ENCODE data around the gene NAA50. TPM values are rescaled to one million over a fixed set of nuclear protein-coding genes. Genes with fewer than 3 reads are reported as not detected.

The NAA50 gene
- total RNA-seq, 1 experiment from 2014 or later = 156 TPM

- DNase-seq = no peak
- H3K4me3 Mint-ChIP-seq (ENCODE audit: low read depth, unreplicated experiment) = no peak overlapping the region
- no peak overlapping the region for H3K27ac Mint-ChIP-seq (ENCODE audit: unreplicated experiment)
- BruUV-seq (replicated peaks) = no TSS peak
- no peaks in the 10 kb centered on the region for H3K27me3 Mint-ChIP-seq (ENCODE audit: unreplicated experiment)
- H3K4me1 Mint-ChIP-seq (ENCODE audit: low read depth, unreplicated experiment) = peaks cover 8% of the 10 kb centered on the region
- no peak for TF ChIP-seq CTCF (IDR thresholded peaks at IDR 0.05; ENCODE audit: unreplicated experiment)
- CTCF ChIA-PET = no interaction called here
- intact Hi-C loops (cut with micrococcal nuclease; ENCODE audit: unreplicated experiment) = no loop called here
- H3K9me3 Mint-ChIP-seq (ENCODE audit: low read depth, unreplicated experiment) = no peaks in the 10 kb centered on the region
- peaks cover 7% of the 10 kb centered on the region for H3K36me3 Mint-ChIP-seq (ENCODE audit: insufficient read depth, unreplicated experiment)
These were observed 47.8 kb downstream of the NAA50 start for GRCh38 chr3:113698213-113698742.

- TF ChIP-seq CTCF (IDR thresholded peaks at IDR 0.05; ENCODE audit: unreplicated experiment) = no peak
- Mint-ChIP-seq H3K36me3 (ENCODE audit: insufficient read depth, unreplicated experiment) (peaks cover 7% of the 10 kb centered on the region), H3K27me3 (ENCODE audit: unreplicated experiment) (no peaks in the 10 kb centered on the region), H3K9me3 (ENCODE audit: low read depth, unreplicated experiment) (no peaks in the 10 kb centered on the region), H3K4me3 (ENCODE audit: low read depth, unreplicated experiment) (no peak overlapping the region), H3K27ac (ENCODE audit: unreplicated experiment) (no peak overlapping the region), H3K4me1 (ENCODE audit: low read depth, unreplicated experiment) (peaks cover 8% of the 10 kb centered on the region)
- TSS peak; percentile 44 for BruUV-seq (replicated peaks)
- no peak for DNase-seq
- intact Hi-C loops (cut with micrococcal nuclease; ENCODE audit: unreplicated experiment) = no loop called here
- CTCF ChIA-PET = no interaction called here
These were observed 48.5 kb downstream of the NAA50 start for GRCh38 chr3:113697500-113698090.

GRCh38 chr3:113696658-113697499, 49.2 kb downstream of the NAA50 start:
- intact Hi-C loops (cut with micrococcal nuclease; ENCODE audit: unreplicated experiment) = no loop called here
- no peak overlapping the region for H3K4me3 Mint-ChIP-seq (ENCODE audit: low read depth, unreplicated experiment)

More at GRCh38 chr3:113696658-113697499, 49.2 kb downstream of the NAA50 start:
- Mint-ChIP-seq H3K9me3 (ENCODE audit: low read depth, unreplicated experiment) (no peaks in the 10 kb centered on the region), H3K4me1 (ENCODE audit: low read depth, unreplicated experiment) (peaks cover 8% of the 10 kb centered on the region), H3K27ac (ENCODE audit: unreplicated experiment) (no peak overlapping the region), H3K36me3 (ENCODE audit: insufficient read depth, unreplicated experiment) (peaks cover 7% of the 10 kb centered on the region), H3K27me3 (ENCODE audit: unreplicated experiment) (no peaks in the 10 kb centered on the region)
- peak; percentile 98 for DNase-seq
- no peak for TF ChIP-seq CTCF (IDR thresholded peaks at IDR 0.05; ENCODE audit: unreplicated experiment)
- CTCF ChIA-PET = interaction anchor here (0.9 kb wide), 1 partner anchor 23 kb away, joined by 6 read pairs; no protein-coding TSS in a partner anchor
- no TSS peak for BruUV-seq (replicated peaks)
